SU-DHL-6 (cell line): ENCODE measurements around the gene PIP4K2B.

Experiments
- H2AFZ ChIP-seq: fragments of 200-600 bp; sonication (generic); 2 replicates; pipeline ENCODE4 v1.6.1; 2014; ENCODE audit warnings: low read depth, mild to moderate bottlenecking, moderate library complexity, mixed read lengths, antibody characterized with exemption, low read length; ENCODE audit not compliant: severe bottlenecking
- H3F3A ChIP-seq: fragments of 200-600 bp; shearing (Covaris generic); 2 replicates; pipeline ENCODE4 v1.6.0; 2016; ENCODE audit warnings: antibody characterized with exemption, mild to moderate bottlenecking; ENCODE audit not compliant: insufficient read depth
- H3K27ac ChIP-seq: fragments of 200-600 bp; sonication (generic); 2 replicates; pipeline ENCODE4 v1.5.1; 2016; ENCODE audit warnings: low read depth, mild to moderate bottlenecking, low read length, moderate library complexity, mixed read lengths
- H3K27me3 ChIP-seq: fragments of 200-600 bp; sonication (generic), shearing (Covaris generic); 2 replicates; pipeline ENCODE4 v1.6.0; 2014; ENCODE audit warnings: mild to moderate bottlenecking, low read length
- H3K36me3 ChIP-seq: fragments of 200-600 bp; sonication (generic); 2 replicates; pipeline ENCODE4 v1.6.1; 2014; ENCODE audit warnings: mild to moderate bottlenecking, low read length, mixed read lengths
- H3K4me2 ChIP-seq: fragments of 300-600, 200-600 bp; shearing (Covaris generic), sonication (generic); 2 replicates; pipeline ENCODE4 v1.6.0; 2014; ENCODE audit warnings: low read length, low read depth, mild to moderate bottlenecking; ENCODE audit not compliant: poor library complexity, severe bottlenecking
- H3K4me3 ChIP-seq: fragments of 200-600 bp; sonication (generic); 2 replicates; pipeline ENCODE4 v1.5.1; 2014; ENCODE audit warnings: antibody characterized with exemption, low read length, mild to moderate bottlenecking, mixed read lengths; ENCODE audit not compliant: insufficient read depth, poor library complexity, severe bottlenecking
- H3K79me2 ChIP-seq: fragments of 200-600 bp; sonication (generic); 2 replicates; pipeline ENCODE4 v1.6.1; 2014; ENCODE audit warnings: mild to moderate bottlenecking, low read length, moderate library complexity; ENCODE audit not compliant: insufficient read depth
- H3K9ac ChIP-seq: fragments of 200-600 bp; sonication (generic); 2 replicates; pipeline ENCODE4 v1.7.0; 2014; ENCODE audit warnings: mild to moderate bottlenecking, low read length
- H3K9me2 ChIP-seq: fragments of 200-600 bp; sonication (generic); replicated peaks from 2 replicates; pipeline ENCODE4 v1.6.1; 2014; ENCODE audit warnings: low read length; ENCODE audit not compliant: insufficient read depth
- H3K9me3 ChIP-seq: fragments of 200-600 bp; sonication (generic); 2 replicates; pipeline ENCODE4 v1.6.1; 2014; ENCODE audit warnings: low read length, mixed read lengths; ENCODE audit not compliant: insufficient read depth
- H4K20me1 ChIP-seq: fragments of 200-600 bp; sonication (generic); 2 replicates; pipeline ENCODE4 v1.6.1; 2014; ENCODE audit warnings: low read depth, mild to moderate bottlenecking, antibody characterized with exemption, low read length, moderate library complexity, mixed read lengths
- CTCF ChIP-seq: fragments of 200-600 bp; sonication (generic); IDR thresholded peaks from one replicate; pipeline ENCODE4 v1.5.1; 2017; ENCODE audit warnings: antibody characterized with exemption, mild to moderate bottlenecking, low read length, moderate library complexity; ENCODE audit not compliant: insufficient read depth, poor library complexity, severe bottlenecking
- EZH2phosphoT487 ChIP-seq: fragments of 200-600 bp; sonication (generic), shearing (Covaris generic); conservative IDR thresholded peaks from 2 replicates; pipeline ENCODE4 v1.6.1; 2018; ENCODE audit warnings: mild to moderate bottlenecking, antibody characterized with exemption, low read length, moderate library complexity, mixed read lengths

Gene PIP4K2B

GRCh38 chr17:38777641-38778250 lies 21.6 kb downstream of the PIP4K2B start:
- H3K36me3 ChIP-seq: no peaks in the 10 kb centered on the region
- no peak overlapping the region for H2AFZ ChIP-seq
- H4K20me1 ChIP-seq: no peaks in the 10 kb centered on the region

GRCh38 chr17:38773258-38773657 lies 26.1 kb downstream of the PIP4K2B start:
- H3K4me2 ChIP-seq: no peak overlapping the region
- H3K9ac ChIP-seq: no peak overlapping the region
- no peaks in the 10 kb centered on the region for H3K9me2 ChIP-seq
- no peak overlapping the region for H3K27ac ChIP-seq
- no peak for TF ChIP-seq EZH2phosphoT487
- no peak for TF ChIP-seq CTCF
- H4K20me1 ChIP-seq: no peaks in the 10 kb centered on the region
- H3K36me3 ChIP-seq: no peaks in the 10 kb centered on the region
- H3K27me3 ChIP-seq: no peaks in the 10 kb centered on the region
- no peak overlapping the region for H3K4me3 ChIP-seq
- H3K79me2 ChIP-seq: no peaks in the 10 kb centered on the region
- H3F3A ChIP-seq: no peaks in the 10 kb centered on the region
- H2AFZ ChIP-seq: no peak overlapping the region
- H3K9me3 ChIP-seq: no peaks in the 10 kb centered on the region

More at GRCh38 chr17:38777641-38778250, 21.6 kb downstream of the PIP4K2B start:
- no peak overlapping the region for H3K9ac ChIP-seq
- no peaks in the 10 kb centered on the region for H3K27me3 ChIP-seq
- no peaks in the 10 kb centered on the region for H3F3A ChIP-seq
- TF ChIP-seq CTCF: no peak
- no peak for TF ChIP-seq EZH2phosphoT487
- no peaks in the 10 kb centered on the region for H3K79me2 ChIP-seq
- H3K4me3 ChIP-seq: no peak overlapping the region
- no peaks in the 10 kb centered on the region for H3K9me2 ChIP-seq
- H3K27ac ChIP-seq: no peak overlapping the region
- no peak overlapping the region for H3K4me2 ChIP-seq
- no peaks in the 10 kb centered on the region for H3K9me3 ChIP-seq

GRCh38 chr17:38768417-38768816 lies 30.9 kb downstream of the PIP4K2B start:
- no peak overlapping the region for H3K4me3 ChIP-seq
- no peak overlapping the region for H3K4me2 ChIP-seq
- no peaks in the 10 kb centered on the region for H3K9me2 ChIP-seq
- TF ChIP-seq EZH2phosphoT487 (no peak), CTCF (no peak)
- no peaks in the 10 kb centered on the region for H4K20me1 ChIP-seq
- peaks cover 4% of the 10 kb centered on the region; the same call in 1 of the 2 replicates for H3K36me3 ChIP-seq
- no peak overlapping the region for H2AFZ ChIP-seq
- H3K9ac ChIP-seq: no peak overlapping the region
- H3K27ac ChIP-seq: no peak overlapping the region
- H3K27me3 ChIP-seq: no peaks in the 10 kb centered on the region
- no peaks in the 10 kb centered on the region for H3K9me3 ChIP-seq
- no peaks in the 10 kb centered on the region for H3F3A ChIP-seq
- H3K79me2 ChIP-seq: no peaks in the 10 kb centered on the region
